ENCODE results near the gene KRTAP10-11.

GRCh38 chr21:44643741-44644310 is 2.4 kb upstream of the KRTAP10-11 start:
- no peak for TF ChIP-seq CTCF (IDR thresholded peaks at IDR 0.05; ENCODE audit: poor library complexity)
- no peak for TF ChIP-seq EZH2 (IDR thresholded peaks at IDR 0.05; ENCODE audit: borderline replicate concordance)
